K562 (cell line): ENCODE measurements around the gene TEKT4. TPM values are rescaled to one million over a fixed set of nuclear protein-coding genes. Genes with fewer than 3 reads are reported as not detected.

Experiments used
- ATAC-seq: fragments of 200-7000 bp; cut with Tn5 transposase; 3 replicates; pipeline ENCODE4 v1.9.1; 2020; ENCODE audit warnings: moderate library complexity
- BruUV-seq: library from RNA; stranded (reverse); fragments of 400-500 nt; replicated peaks from 2 replicates; lab custom pipeline; 2021; lab: Mats Ljungman, UMichigan
- CTCF ChIA-PET: fragments of 300-600 bp; formaldehyde crosslinking; extraction: SDS; loops from one replicate; lab custom pipeline; 2021; ENCODE audit warnings: low intra/inter-chr PET ratio; lab: Yijun Ruan, JAX
- POLR2A ChIA-PET: fragments of 300-600, 350-650 bp; sonication (Branson Sonifier 250); formaldehyde crosslinking; extraction: SDS; loops from one replicate; lab custom pipeline; 2021; ENCODE audit warnings: antibody characterized with exemption, inconsistent platforms; lab: Yijun Ruan, JAX
- DNase-seq, 4 experiments: peaks; one replicate each; pipeline versions ENCODE4 v3.0.0 to v3.0.0-alpha.2; 2011 to 2018; ENCODE audit warnings: low spot score in 3 of 4, mixed read lengths in 3 of 4; ENCODE audit errors: extremely low read depth in 1 of 4
- FAIRE-seq: peaks from 2 replicates; lab custom pipeline; 2011; peaks lifted over from hg19 to GRCh38; lab: Jason Lieb, UNC
- H2AFZ ChIP-seq: 2 replicates; pipeline ENCODE4 v1.6.0; 2011; ENCODE audit warnings: low read depth, low read length, control low read depth, inconsistent platforms
- H3K27ac ChIP-seq: fragments of 200-600 bp; 3 replicates; pipeline ENCODE4 v1.8.0; 2011; ENCODE audit warnings: low read depth, mild to moderate bottlenecking, control low read depth, inconsistent platforms, low read length, moderate library complexity, mixed read lengths; ENCODE audit errors: extremely low read depth
- H3K27me3 ChIP-seq, 2 experiments: fragments of 300-600 bp in 1 of 2; 2 replicates in 1 of 2; 3 replicates in 1 of 2; pipeline versions ENCODE4 v1.6.0 to v1.8.0; 2011; ENCODE audit warnings: inconsistent platforms in 2 of 2, low read length in 2 of 2, mild to moderate bottlenecking in 1 of 2, mixed read lengths in 1 of 2, moderate library complexity in 1 of 2; ENCODE audit not compliant: control insufficient read depth in 2 of 2, insufficient read depth in 2 of 2
- H3K36me3 ChIP-seq: fragments of 300-600 bp; 3 replicates; pipeline ENCODE4 v1.8.0; 2011; ENCODE audit warnings: mild to moderate bottlenecking, low read length, inconsistent platforms; ENCODE audit not compliant: control insufficient read depth, insufficient read depth
- H3K4me1 ChIP-seq, 2 experiments: fragments of 200-600 bp in 1 of 2; replicated peaks in 1 of 2; 2 replicates in 1 of 2; 3 replicates in 1 of 2; pipeline versions ENCODE4 v1.5.1 to v1.8.0; 2011; ENCODE audit warnings: inconsistent platforms in 2 of 2, low read length in 2 of 2, mild to moderate bottlenecking in 1 of 2, mixed read lengths in 1 of 2, moderate library complexity in 1 of 2; ENCODE audit not compliant: control insufficient read depth in 2 of 2, insufficient read depth in 2 of 2
- H3K4me2 ChIP-seq: 2 replicates; pipeline ENCODE4 v1.6.1; 2011; ENCODE audit warnings: low read length, control low read depth, inconsistent platforms, mixed read lengths; ENCODE audit not compliant: insufficient read depth
- H3K4me3 ChIP-seq: fragments of 200-600 bp; sonication (generic), shearing (Covaris generic); 2 replicates; pipeline ENCODE4 v1.5.1; 2016; ENCODE audit warnings: control low read depth, inconsistent platforms
- H3K79me2 ChIP-seq: fragments of 200-600 bp; 3 replicates; pipeline ENCODE4 v1.8.0; 2011; ENCODE audit warnings: low read length, inconsistent platforms; ENCODE audit not compliant: control insufficient read depth, insufficient read depth
- H3K9ac ChIP-seq, 2 experiments: 2 replicates each; pipeline versions ENCODE4 v1.6.0 to v1.6.1; 2011; ENCODE audit warnings: low read depth in 2 of 2, low read length in 2 of 2, control low read depth in 1 of 2, inconsistent platforms in 1 of 2, mild to moderate bottlenecking in 1 of 2, mixed read lengths in 1 of 2; ENCODE audit not compliant: insufficient read depth in 1 of 2
- H3K9me1 ChIP-seq: one replicate; pipeline ENCODE4 v1.6.0; 2011; ENCODE audit warnings: inconsistent platforms, mild to moderate bottlenecking, low read length, moderate library complexity; ENCODE audit not compliant: control insufficient read depth, insufficient read depth
- H3K9me3 ChIP-seq: replicated peaks from 2 replicates; pipeline ENCODE4 v1.5.1; 2011; ENCODE audit warnings: low read depth, low read length, inconsistent platforms; ENCODE audit not compliant: control insufficient read depth, insufficient read depth
- H4K20me1 ChIP-seq: replicated peaks from 2 replicates; pipeline ENCODE4 v1.6.1; 2011; ENCODE audit warnings: low read length, inconsistent platforms, mixed read lengths; ENCODE audit not compliant: control insufficient read depth, insufficient read depth
- ARNT ChIP-seq, 2 experiments: fragments of 450-650 bp; IDR thresholded peaks; 2 replicates each; pipeline ENCODE4 v1.6.1; 2016; ENCODE audit warnings: mild to moderate bottlenecking in 1 of 2
- BDP1 ChIP-seq: IDR thresholded peaks from 3 replicates; pipeline ENCODE4 v1.6.1; 2011; ENCODE audit not compliant: insufficient read length, insufficient read depth
- CCAR2 ChIP-seq: fragments of 200-400 bp; formaldehyde crosslinking; IDR thresholded peaks from 2 replicates; pipeline ENCODE4 v1.6.1; 2017; ENCODE audit warnings: mild to moderate bottlenecking, low read depth, low read length
- CHD4 ChIP-seq: fragments of 200-600 bp; sonication (generic); IDR thresholded peaks from 3 replicates; pipeline ENCODE4 v1.6.1; 2012; ENCODE audit warnings: low read depth, mild to moderate bottlenecking, mixed read lengths, low read length, inconsistent platforms; ENCODE audit not compliant: insufficient read depth, insufficient replicate concordance, poor library complexity, severe bottlenecking
- DNMT1 ChIP-seq: fragments of 450-650 bp; IDR thresholded peaks from 2 replicates; pipeline ENCODE4 v1.6.1; 2016; ENCODE audit warnings: antibody characterized with exemption, mild to moderate bottlenecking
- NELFE ChIP-seq: IDR thresholded peaks from 2 replicates; pipeline ENCODE4 v1.6.1; 2011; ENCODE audit warnings: mild to moderate bottlenecking; ENCODE audit not compliant: insufficient read depth, insufficient read length
- POLR2G ChIP-seq: fragments of 200-400 bp; formaldehyde crosslinking; IDR thresholded peaks from 2 replicates; pipeline ENCODE4 v1.6.1; 2017; ENCODE audit warnings: low read depth, mild to moderate bottlenecking, antibody characterized with exemption, low read length, moderate library complexity
- SRSF1 ChIP-seq: fragments of 200-400 bp; formaldehyde crosslinking; IDR thresholded peaks from 2 replicates; pipeline ENCODE4 v1.6.1; 2017; ENCODE audit warnings: mild to moderate bottlenecking, low read depth, low read length, moderate library complexity
- U2AF1 ChIP-seq: fragments of 200-400 bp; formaldehyde crosslinking; optimal IDR thresholded peaks from 2 replicates; pipeline ENCODE3; 2017; ENCODE audit warnings: mild to moderate bottlenecking, low read depth, low read length, moderate library complexity
- ZBTB17 ChIP-seq: fragments of 450-650 bp; formaldehyde crosslinking; IDR thresholded peaks from 2 replicates; pipeline ENCODE4 v1.4.0; 2020; ENCODE audit warnings: mild to moderate bottlenecking
- ZNF212 ChIP-seq: fragments of 450-650 bp; formaldehyde crosslinking; IDR thresholded peaks from 2 replicates; pipeline ENCODE4 v1.4.0; 2020; ENCODE audit warnings: mild to moderate bottlenecking
- ZNF395 ChIP-seq: fragments of 200-800 bp; sonication (Bioruptor generic); IDR thresholded peaks from 2 replicates; pipeline ENCODE4 v1.6.1; 2017; ENCODE audit warnings: missing genetic modification characterization, missing compliant biosample characterization
- WGBS: fragments of 100-300 bp; shearing (Covaris generic); methylation state at CpG from one replicate; pipeline ENCODE4 v1.1.6; 2016; ENCODE audit warnings: low coverage, mixed read lengths; ENCODE audit not compliant: insufficient coverage; ENCODE audit errors: missing lambda C conversion rate; 5-methylcytosine and 5-hydroxymethylcytosine counted together
- in situ Hi-C: fragments of 300-500 bp; cut with MboI; formaldehyde crosslinking; loops from 4 replicates; pipeline ENCODE4 v1.15.0; 2018; ENCODE audit warnings: inconsistent platforms, mixed read lengths
- intact Hi-C: fragments of 100-400 bp; cut with micrococcal nuclease; formaldehyde crosslinking; loops from 2 replicates; pipeline ENCODE4 v1.14.2; 2022
- polyA plus RNA-seq, 8 experiments: library from polyadenylated mRNA; depleted of rRNA in 4 of 8; stranded (reverse) in 5 of 8; unstranded in 3 of 8; fragments of >200 nt; fragmentation: Nextera tagmentation in 2 of 8; fragmentation: Illumina TruSeq in 1 of 8; extraction: Ambion mirVana in 2 of 8; extraction: Trizol in 1 of 8; gene quantifications; 2 replicates each; pipeline versions ENCODE4 v1.2.1 to v1.2.3, GENCODE V29; 2011 to 2014; ENCODE audit warnings: inconsistent platforms in 1 of 8, missing spikeins in 1 of 8
- total RNA-seq, 7 experiments: library from RNA; depleted of rRNA in 6 of 7; stranded (reverse); fragments of >200 nt in 6 of 7; fragmentation: Illumina TruSeq in 2 of 7; extraction: Trizol in 2 of 7; gene quantifications; 2 replicates each; pipeline versions ENCODE4 v1.2.1 to v1.2.3, GENCODE V29; 2011 to 2021; ENCODE audit warnings: low replicate concordance in 1 of 7
- TF ChIP-seq, protein P1 (sequence below): sonication (generic); formaldehyde crosslinking; IDR thresholded peaks from 2 replicates; pipeline ENCODE4 v1.8.1; 2023; ENCODE audit warnings: mild to moderate bottlenecking, missing genetic modification reagents
- TF ChIP-seq, protein P2 (sequence below): fragments of 450-650 bp; formaldehyde crosslinking; IDR thresholded peaks from 2 replicates; pipeline ENCODE4 v1.4.0; 2020; ENCODE audit warnings: mild to moderate bottlenecking

TEKT4 gene
- total and polyA plus RNA-seq, 9 of the 15 experiments (the other 6 are each of a cell fraction or from before 2014, with no cell fraction given), result 0.04 to 0.51 (median 0.10) TPM; not detected in 6

- in situ Hi-C loops (no loop called here), intact Hi-C loops (no loop called here)
- no peak overlapping the region for H3K9ac ChIP-seq
- H3K9me1 ChIP-seq, result no peaks in the 10 kb centered on the region
- ChIA-PET POLR2A (no interaction called here), CTCF (no interaction called here)
- no TSS peak for BruUV-seq
- 0% methylated on average over 5 of the region's 5 CpGs for WGBS
- no peaks in the 10 kb centered on the region for H3K36me3 ChIP-seq
- no peak for DNase-seq
- peaks cover 0 to 16% of the 10 kb centered on the region in 2 experiments; a peak in 2 of 5 replicates for H3K4me1 ChIP-seq
- no peak for TF ChIP-seq DNMT1
- TF ChIP-seq CCAR2, result no peak
- TF ChIP-seq ZBTB17 (CRISPR knock-in tag), result no peak
- TF ChIP-seq, protein P1, sequence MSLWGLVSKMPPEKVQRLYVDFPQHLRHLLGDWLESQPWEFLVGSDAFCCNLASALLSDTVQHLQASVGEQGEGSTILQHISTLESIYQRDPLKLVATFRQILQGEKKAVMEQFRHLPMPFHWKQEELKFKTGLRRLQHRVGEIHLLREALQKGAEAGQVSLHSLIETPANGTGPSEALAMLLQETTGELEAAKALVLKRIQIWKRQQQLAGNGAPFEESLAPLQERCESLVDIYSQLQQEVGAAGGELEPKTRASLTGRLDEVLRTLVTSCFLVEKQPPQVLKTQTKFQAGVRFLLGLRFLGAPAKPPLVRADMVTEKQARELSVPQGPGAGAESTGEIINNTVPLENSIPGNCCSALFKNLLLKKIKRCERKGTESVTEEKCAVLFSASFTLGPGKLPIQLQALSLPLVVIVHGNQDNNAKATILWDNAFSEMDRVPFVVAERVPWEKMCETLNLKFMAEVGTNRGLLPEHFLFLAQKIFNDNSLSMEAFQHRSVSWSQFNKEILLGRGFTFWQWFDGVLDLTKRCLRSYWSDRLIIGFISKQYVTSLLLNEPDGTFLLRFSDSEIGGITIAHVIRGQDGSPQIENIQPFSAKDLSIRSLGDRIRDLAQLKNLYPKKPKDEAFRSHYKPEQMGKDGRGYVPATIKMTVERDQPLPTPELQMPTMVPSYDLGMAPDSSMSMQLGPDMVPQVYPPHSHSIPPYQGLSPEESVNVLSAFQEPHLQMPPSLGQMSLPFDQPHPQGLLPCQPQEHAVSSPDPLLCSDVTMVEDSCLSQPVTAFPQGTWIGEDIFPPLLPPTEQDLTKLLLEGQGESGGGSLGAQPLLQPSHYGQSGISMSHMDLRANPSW (CRISPR knock-in tag), result no peak
- TF ChIP-seq U2AF1, result no peak
- TF ChIP-seq BDP1, result no peak
- TF ChIP-seq POLR2G, result no peak
- TF ChIP-seq ZNF395 (CRISPR knock-in tag), result no peak
- TF ChIP-seq, protein P2, sequence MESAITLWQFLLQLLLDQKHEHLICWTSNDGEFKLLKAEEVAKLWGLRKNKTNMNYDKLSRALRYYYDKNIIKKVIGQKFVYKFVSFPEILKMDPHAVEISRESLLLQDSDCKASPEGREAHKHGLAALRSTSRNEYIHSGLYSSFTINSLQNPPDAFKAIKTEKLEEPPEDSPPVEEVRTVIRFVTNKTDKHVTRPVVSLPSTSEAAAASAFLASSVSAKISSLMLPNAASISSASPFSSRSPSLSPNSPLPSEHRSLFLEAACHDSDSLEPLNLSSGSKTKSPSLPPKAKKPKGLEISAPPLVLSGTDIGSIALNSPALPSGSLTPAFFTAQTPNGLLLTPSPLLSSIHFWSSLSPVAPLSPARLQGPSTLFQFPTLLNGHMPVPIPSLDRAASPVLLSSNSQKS (CRISPR knock-in tag), result no peak
- TF ChIP-seq NELFE, result no peak
- no peak for TF ChIP-seq SRSF1
- no peak for TF ChIP-seq ZNF212
- TF ChIP-seq CHD4, result no peak
- no peak for TF ChIP-seq ARNT (IDR thresholded peaks at IDR 0.05)
- no peaks in the 10 kb centered on the region for H3K9me3 ChIP-seq
- ATAC-seq, result no peak
- no peak overlapping the region for H3K27ac ChIP-seq
- no peaks in the 10 kb centered on the region for H3K27me3 ChIP-seq
- no peak overlapping the region for H2AFZ ChIP-seq
- no peaks in the 10 kb centered on the region for H3K79me2 ChIP-seq
- no peak overlapping the region for H3K4me2 ChIP-seq
- no peak for FAIRE-seq
- H4K20me1 ChIP-seq, result no peaks in the 10 kb centered on the region; the same call in 1 of the 2 replicates
- no peak overlapping the region for H3K4me3 ChIP-seq
These were observed 5.9 kb downstream of the TEKT4 start for GRCh38 chr2:94877129-94877528.
